GM12878 (cell line): ENCODE measurements around the gene EPHA1. TPM values are rescaled to one million over a fixed set of nuclear protein-coding genes. Genes with fewer than 3 reads are reported as not detected.

ENCODE experiments used
- ATAC-seq: fragments of 200-7000 bp; cut with Tn5 transposase; 3 replicates; pipeline ENCODE4 v1.9.1; 2020; ENCODE audit warnings: mild to moderate bottlenecking, moderate library complexity
- BruUV-seq: library from RNA; stranded (reverse); fragments of 400-500 nt; replicated peaks from 2 replicates; lab custom pipeline; 2021; lab: Mats Ljungman, UMichigan
- CTCF ChIA-PET: fragments of 300-600 bp; sonication (Branson Sonifier 250); formaldehyde crosslinking; extraction: SDS; loops from one replicate; lab custom pipeline; 2021; ENCODE audit warnings: inconsistent platforms; lab: Yijun Ruan, JAX
- POLR2A ChIA-PET: fragments of 350-600 bp; formaldehyde crosslinking; extraction: SDS; loops from one replicate; lab custom pipeline; 2021; ENCODE audit warnings: inconsistent platforms; lab: Charles Lee
- RAD21 ChIA-PET: fragments of 300-600 bp; sonication (Branson Sonifier 250); formaldehyde crosslinking; loops from one replicate; lab custom pipeline; 2023; ENCODE audit warnings: antibody characterized with exemption; ENCODE audit not compliant: unreplicated experiment; lab: Charles Lee
- SMC1A ChIA-PET: fragments of 300-600 bp; sonication (Branson Sonifier 250); formaldehyde crosslinking; loops from one replicate; lab custom pipeline; 2023; ENCODE audit not compliant: unreplicated experiment, uncharacterized antibody; lab: Charles Lee
- DNase-seq: peaks from one replicate; pipeline ENCODE4 v3.0.0-alpha.2; 2011; ENCODE audit warnings: low read depth, low spot score
- FAIRE-seq: peaks from 3 replicates; lab custom pipeline; 2011; peaks lifted over from hg19 to GRCh38; lab: Jason Lieb, UNC
- H2AFZ ChIP-seq: 2 replicates; pipeline ENCODE4 v1.6.0; 2011; ENCODE audit warnings: low read depth, low read length, control low read depth; ENCODE audit not compliant: control insufficient read depth
- H3K27ac ChIP-seq: 2 replicates; pipeline ENCODE4 v1.5.1; 2011; ENCODE audit warnings: control low read depth; ENCODE audit not compliant: control insufficient read depth, insufficient read depth
- H3K27me3 ChIP-seq, 2 experiments: replicated peaks in 1 of 2; 2 replicates each; pipeline versions ENCODE4 v1.6.0 to v1.6.1; 2011; ENCODE audit warnings: low read length in 1 of 2; ENCODE audit not compliant: control insufficient read depth in 2 of 2, insufficient read depth in 2 of 2
- H3K36me3 ChIP-seq, 2 experiments: 2 replicates each; pipeline ENCODE4 v1.5.1; 2011; ENCODE audit warnings: low read length in 1 of 2; ENCODE audit not compliant: control insufficient read depth in 2 of 2, insufficient read depth in 2 of 2
- H3K4me1 ChIP-seq: 2 replicates; pipeline ENCODE4 v1.6.1; 2011; ENCODE audit warnings: mild to moderate bottlenecking, low read length, moderate library complexity, mixed read lengths; ENCODE audit not compliant: control insufficient read depth, insufficient read depth
- H3K4me2 ChIP-seq: 2 replicates; pipeline ENCODE4 v1.6.0; 2011; ENCODE audit warnings: control low read depth; ENCODE audit not compliant: control insufficient read depth, insufficient read depth
- H3K4me3 ChIP-seq: fragments of 200-600 bp; sonication (generic); 2 replicates; pipeline ENCODE4 v1.5.1; 2016
- H3K79me2 ChIP-seq: 2 replicates; pipeline ENCODE4 v1.6.0; 2011; ENCODE audit warnings: low read length; ENCODE audit not compliant: control insufficient read depth, insufficient read depth
- H3K9ac ChIP-seq: 2 replicates; pipeline ENCODE4 v1.8.0; 2011; ENCODE audit warnings: low read length, control low read depth, mixed read lengths; ENCODE audit not compliant: control insufficient read depth, insufficient read depth
- H3K9me3 ChIP-seq: replicated peaks from 3 replicates; pipeline ENCODE4 v1.5.1; 2011; ENCODE audit warnings: mild to moderate bottlenecking, low read length; ENCODE audit not compliant: control insufficient read depth, insufficient read depth
- H4K20me1 ChIP-seq: 2 replicates; pipeline ENCODE4 v1.6.0; 2011; ENCODE audit not compliant: control insufficient read depth, insufficient read depth
- BACH1 ChIP-seq: fragments of 450-650 bp; IDR thresholded peaks from 2 replicates; pipeline ENCODE4 v1.6.1; 2017; ENCODE audit warnings: mild to moderate bottlenecking, borderline replicate concordance
- CEBPB ChIP-seq, 2 experiments: fragments of 150-350 bp in 1 of 2; IDR thresholded peaks; 2 replicates each; pipeline ENCODE4 v1.6.1; 2012 to 2014; ENCODE audit warnings: low read depth in 2 of 2, low read length in 2 of 2, borderline replicate concordance in 1 of 2, inconsistent platforms in 1 of 2
- CHD1 ChIP-seq: IDR thresholded peaks from 2 replicates; pipeline ENCODE4 v1.6.1; 2012; ENCODE audit warnings: low read depth, low read length, improper control_type of control experiment
- CHD4 ChIP-seq: fragments of 200-600 bp; sonication (generic); IDR thresholded peaks from 2 replicates; pipeline ENCODE4 v1.6.1; 2016; ENCODE audit warnings: mild to moderate bottlenecking
- CREB1 ChIP-seq: IDR thresholded peaks from 2 replicates; pipeline ENCODE4 v1.6.1; 2012; ENCODE audit warnings: low read depth, mild to moderate bottlenecking, inconsistent platforms
- DPF2 ChIP-seq: fragments of 450-650 bp; IDR thresholded peaks from 2 replicates; pipeline ENCODE4 v1.6.1; 2017; ENCODE audit warnings: mild to moderate bottlenecking
- ETV6 ChIP-seq, 2 experiments: fragments of 450-650 bp in 1 of 2; IDR thresholded peaks in 1 of 2; conservative IDR thresholded peaks in 1 of 2; 2 replicates each; pipeline ENCODE4 v1.6.1; 2014; ENCODE audit warnings: antibody characterized with exemption in 1 of 2, borderline replicate concordance in 1 of 2, low read depth in 1 of 2, mild to moderate bottlenecking in 1 of 2, moderate library complexity in 1 of 2
- EZH2 ChIP-seq: IDR thresholded peaks from 2 replicates; pipeline ENCODE4 v1.6.1; 2012; ENCODE audit warnings: low read depth, mild to moderate bottlenecking, control low read depth, inconsistent platforms, low read length, borderline replicate concordance; ENCODE audit not compliant: control insufficient read depth
- KLF5 ChIP-seq: fragments of 450-650 bp; IDR thresholded peaks from 2 replicates; pipeline ENCODE4 v1.6.1; 2014; ENCODE audit warnings: mild to moderate bottlenecking; ENCODE audit not compliant: partially characterized antibody
- MTA3 ChIP-seq: IDR thresholded peaks from 2 replicates; pipeline ENCODE4 v1.6.1; 2012; ENCODE audit warnings: low read length, inconsistent platforms, borderline replicate concordance
- MYC ChIP-seq: IDR thresholded peaks from 2 replicates; pipeline ENCODE4 v1.6.1; 2011; ENCODE audit warnings: mild to moderate bottlenecking, low read length, moderate library complexity, inconsistent platforms; ENCODE audit not compliant: insufficient read depth, insufficient replicate concordance, insufficient read length, severe bottlenecking
- RB1 ChIP-seq: fragments of 450-650 bp; formaldehyde crosslinking; IDR thresholded peaks from 2 replicates; pipeline ENCODE4 v1.6.1; 2017; ENCODE audit warnings: mild to moderate bottlenecking, borderline replicate concordance
- SIN3A ChIP-seq: IDR thresholded peaks from 2 replicates; pipeline ENCODE4 v1.6.1; 2012; ENCODE audit warnings: low read depth, low read length, improper control_type of control experiment
- SPI1 ChIP-seq: IDR thresholded peaks from 2 replicates; pipeline ENCODE4 v1.6.1; 2011; ENCODE audit warnings: low read depth, mild to moderate bottlenecking, low read length, moderate library complexity, borderline replicate concordance; ENCODE audit not compliant: insufficient read depth
- SREBF1 ChIP-seq: IDR thresholded peaks from 2 replicates; pipeline ENCODE4 v1.6.1; 2012; ENCODE audit warnings: mild to moderate bottlenecking, low read length
- SUZ12 ChIP-seq: fragments of 200-600 bp; sonication (generic); IDR thresholded peaks from one replicate; pipeline ENCODE4 v1.6.1; 2018; ENCODE audit warnings: antibody characterized with exemption, mild to moderate bottlenecking; ENCODE audit not compliant: unreplicated experiment
- ZNF274 ChIP-seq: IDR thresholded peaks from one replicate; pipeline ENCODE4 v1.8.0; 2011; ENCODE audit not compliant: insufficient read length, insufficient read depth
- WGBS: methylation state at CpG from one replicate; pipeline ENCODE4 v1.1.6; 2016; ENCODE audit warnings: low lambda C conversion rate; ENCODE audit not compliant: insufficient replicate concordance, insufficient coverage; ENCODE audit errors: missing lambda C conversion rate; 5-methylcytosine and 5-hydroxymethylcytosine counted together
- in situ Hi-C: fragments of 300-500 bp; cut with MboI; formaldehyde crosslinking; loops from 9 replicates; pipeline ENCODE4 v1.14.3; 2018; ENCODE audit warnings: mixed read lengths
- intact Hi-C: fragments of 100-400 bp; cut with micrococcal nuclease; formaldehyde crosslinking; loops from one replicate; pipeline ENCODE4 v1.14.2; 2022; ENCODE audit not compliant: unreplicated experiment
- polyA plus RNA-seq, 11 experiments: library from polyadenylated mRNA; depleted of rRNA in 4 of 11; unstranded in 6 of 11; stranded (reverse) in 5 of 11; fragments of >200 nt; fragmentation: Nextera tagmentation in 4 of 11; fragmentation: Illumina TruSeq in 1 of 11; extraction: Ambion mirVana in 4 of 11; extraction: Trizol in 1 of 11; gene quantifications; 1 replicate in 1 of 11; 2 replicates in 10 of 11; pipeline versions ENCODE4 v1.2.1 to v1.2.3, GENCODE V29; 2011 to 2016; ENCODE audit warnings: inconsistent platforms in 2 of 11, missing spikeins in 2 of 11, low read depth in 1 of 11
- total RNA-seq, 4 experiments: library from RNA; depleted of rRNA in 3 of 4; stranded (reverse); fragments of >200 nt in 3 of 4; fragmentation: Illumina TruSeq in 1 of 4; extraction: Trizol in 1 of 4; gene quantifications; 2 replicates each; pipeline versions ENCODE4 v1.2.1 to v1.2.3, GENCODE V29; 2013 to 2021
- TF ChIP-seq, protein P1 (sequence below): fragments of 450-650 bp; IDR thresholded peaks from 2 replicates; pipeline ENCODE4 v1.6.1; 2017; ENCODE audit warnings: low read depth, mild to moderate bottlenecking, moderate library complexity

Gene EPHA1
- total and polyA plus RNA-seq, 10 of the 15 experiments (the other 5 are each of a cell fraction or from before 2014, with no cell fraction given): 0.11 to 0.35 (median 0.24) TPM; not detected in 6

DNA sequence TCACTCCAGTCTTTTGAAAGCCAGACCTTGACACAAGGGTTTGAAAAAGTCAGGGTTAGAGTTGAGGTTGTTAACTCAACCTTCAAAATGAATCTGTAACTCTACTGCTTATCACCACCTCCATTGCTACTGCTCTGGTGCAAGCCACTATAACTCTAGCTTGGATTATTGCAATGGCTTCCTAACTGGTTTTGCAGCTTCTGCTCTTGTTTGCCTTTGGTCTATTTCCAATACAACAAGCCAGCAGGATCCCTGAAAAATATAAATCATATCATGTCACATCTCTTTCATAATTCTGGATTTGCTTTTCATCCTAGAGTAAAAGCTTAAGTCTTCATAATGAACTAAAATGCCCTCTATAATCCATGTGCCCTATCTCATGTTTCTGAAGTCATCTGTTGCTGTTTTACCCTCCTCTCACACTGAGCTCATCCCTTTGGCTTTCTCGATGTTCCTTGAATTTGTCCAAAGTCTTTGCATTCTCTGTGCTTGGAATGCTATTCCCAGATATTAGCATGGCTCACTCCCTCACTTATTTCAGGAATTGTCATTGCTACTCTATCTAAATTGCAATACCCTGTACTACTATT is 45.5 kb upstream of the EPHA1 start (continued):
- TF ChIP-seq CEBPB (IDR thresholded peaks at IDR 0.05; ENCODE audit: borderline replicate concordance in 1 of 2, low read depth in 2 of 2, low read length in 2 of 2): no peak
- TF ChIP-seq RB1: no peak
- no peak for TF ChIP-seq ETV6 (conservative IDR thresholded peaks at IDR 0.05 in 1 of 2, IDR thresholded peaks at IDR 0.05 in 1 of 2; ENCODE audit: borderline replicate concordance in 1 of 2, low read depth in 1 of 2)

DNA sequence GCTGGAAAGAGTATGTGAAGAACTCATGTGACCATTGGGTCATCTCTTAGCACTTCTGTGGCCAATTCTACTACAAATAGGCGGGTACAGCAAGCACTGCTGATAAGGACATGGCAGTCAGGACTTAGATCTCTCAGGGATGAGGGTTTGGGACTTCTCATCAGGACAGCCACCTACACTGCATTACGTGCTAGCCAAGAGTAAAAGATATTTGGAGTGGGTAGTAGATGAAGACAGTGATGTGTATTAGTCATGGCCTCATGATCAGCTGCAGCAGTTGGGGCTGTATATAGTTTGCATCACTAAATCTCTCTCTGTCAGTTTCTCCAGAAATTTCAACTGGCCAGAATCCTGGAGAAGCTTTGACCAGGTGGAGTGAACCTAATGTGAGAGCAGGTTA is 43.8 kb upstream of the EPHA1 start:
- BruUV-seq: no TSS peak
- POLR2A ChIA-PET: no interaction called here

More for the DNA sequence above, 43.8 kb upstream of the EPHA1 start:
- FAIRE-seq (no peak), DNase-seq (no peak), ATAC-seq (no peak)
- no peak overlapping the region for H3K9ac ChIP-seq
- intact Hi-C loops (no loop called here), in situ Hi-C loops (no loop called here)
- no peak overlapping the region for H3K4me2 ChIP-seq
- no peaks in the 10 kb centered on the region for H3K4me1 ChIP-seq
- H3K79me2 ChIP-seq: no peaks in the 10 kb centered on the region
- no peaks in the 10 kb centered on the region for H3K9me3 ChIP-seq
- no peaks in the 10 kb centered on the region for H4K20me1 ChIP-seq
- no peak overlapping the region for H3K4me3 ChIP-seq
- H2AFZ ChIP-seq: no peak overlapping the region
- WGBS: 2% methylated on average over 2 of the region's 2 CpGs
- no peak for TF ChIP-seq MYC
- no peak for TF ChIP-seq EZH2
- no peak for TF ChIP-seq CHD1
- no peak for TF ChIP-seq ZNF274
- no peak for TF ChIP-seq CREB1
- no peak for TF ChIP-seq SUZ12
- no peak for TF ChIP-seq DPF2
- no peak for TF ChIP-seq KLF5
- TF ChIP-seq CHD4: no peak
- no peak for TF ChIP-seq SPI1
- TF ChIP-seq SREBF1: no peak
- TF ChIP-seq BACH1: no peak
- TF ChIP-seq, protein P1, sequence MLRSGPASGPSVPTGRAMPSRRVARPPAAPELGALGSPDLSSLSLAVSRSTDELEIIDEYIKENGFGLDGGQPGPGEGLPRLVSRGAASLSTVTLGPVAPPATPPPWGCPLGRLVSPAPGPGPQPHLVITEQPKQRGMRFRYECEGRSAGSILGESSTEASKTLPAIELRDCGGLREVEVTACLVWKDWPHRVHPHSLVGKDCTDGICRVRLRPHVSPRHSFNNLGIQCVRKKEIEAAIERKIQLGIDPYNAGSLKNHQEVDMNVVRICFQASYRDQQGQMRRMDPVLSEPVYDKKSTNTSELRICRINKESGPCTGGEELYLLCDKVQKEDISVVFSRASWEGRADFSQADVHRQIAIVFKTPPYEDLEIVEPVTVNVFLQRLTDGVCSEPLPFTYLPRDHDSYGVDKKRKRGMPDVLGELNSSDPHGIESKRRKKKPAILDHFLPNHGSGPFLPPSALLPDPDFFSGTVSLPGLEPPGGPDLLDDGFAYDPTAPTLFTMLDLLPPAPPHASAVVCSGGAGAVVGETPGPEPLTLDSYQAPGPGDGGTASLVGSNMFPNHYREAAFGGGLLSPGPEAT: no peak
- TF ChIP-seq SIN3A: no peak
- TF ChIP-seq MTA3: no peak
- ChIA-PET SMC1A (interaction anchor here (0.9 kb wide), 1 partner anchor 645 kb away, joined by 3 read pairs; no protein-coding TSS in a partner anchor), CTCF (no interaction called here), RAD21 (no interaction called here)
- no peak overlapping the region for H3K27ac ChIP-seq
- peaks cover 0 to 4% of the 10 kb centered on the region in 2 experiments; a peak in 2 of 4 replicates for H3K27me3 ChIP-seq
- no peaks in the 10 kb centered on the region for H3K36me3 ChIP-seq
